Nephron progenitor cell (in vitro differentiated cells): ENCODE results near the gene PRDM16.
A peak's percentile ranks its signal among the peaks of the same experiment; 100 is the strongest.

Source experiments
- DNase-seq: peaks from one replicate; pipeline ENCODE4 v3.0.0; 2021
- H3K27ac Mint-ChIP-seq: 2 replicates; pipeline ENCODE4 v1.8.0; 2021; ENCODE audit warnings: mild to moderate bottlenecking, moderate library complexity, mixed read lengths
- H3K27me3 Mint-ChIP-seq: 2 replicates; pipeline ENCODE4 v1.8.0; 2021; ENCODE audit warnings: mild to moderate bottlenecking, low read depth, mixed read lengths; ENCODE audit not compliant: poor library complexity
- H3K36me3 Mint-ChIP-seq: 2 replicates; pipeline ENCODE4 v1.8.0; 2021; ENCODE audit warnings: low read depth, mixed read lengths
- H3K4me1 Mint-ChIP-seq: 2 replicates; pipeline ENCODE4 v1.8.0; 2021; ENCODE audit warnings: mixed read lengths
- H3K4me3 Mint-ChIP-seq: 2 replicates; pipeline ENCODE4 v1.8.0; 2021; ENCODE audit warnings: mild to moderate bottlenecking, moderate library complexity, mixed read lengths
- H3K9me3 Mint-ChIP-seq: 2 replicates; pipeline ENCODE4 v1.8.0; 2021; ENCODE audit warnings: mild to moderate bottlenecking, moderate library complexity, mixed read lengths
- CTCF ChIP-seq: fragments of 200-600 bp; sonication (generic); IDR thresholded peaks from 2 replicates; pipeline ENCODE4 v1.5.0; 2021; ENCODE audit warnings: antibody characterized with exemption

Gene PRDM16

GRCh38 chr1:3413975-3414710, 345.1 kb downstream of the PRDM16 start:
- H3K27me3 Mint-ChIP-seq, result peaks cover 14% of the 10 kb centered on the region
- peaks cover 6% of the 10 kb centered on the region for H3K9me3 Mint-ChIP-seq

GRCh38 chr1:3415260-3416090, 346.5 kb downstream of the PRDM16 start:
- Mint-ChIP-seq H3K36me3 (no peaks in the 10 kb centered on the region), H3K4me3 (no peak overlapping the region), H3K4me1 (peaks cover 25% of the 10 kb centered on the region), H3K27me3 (peaks cover 19% of the 10 kb centered on the region), H3K27ac (no peak overlapping the region), H3K9me3 (peaks cover 16% of the 10 kb centered on the region)
- no peak for DNase-seq
- no peak for TF ChIP-seq CTCF

More at GRCh38 chr1:3413975-3414710, 345.1 kb downstream of the PRDM16 start:
- Mint-ChIP-seq H3K27ac (no peak overlapping the region), H3K4me3 (no peak overlapping the region), H3K4me1 (peaks cover 14% of the 10 kb centered on the region), H3K36me3 (no peaks in the 10 kb centered on the region)
- peak; percentile 16 for TF ChIP-seq CTCF
- DNase-seq, result no peak

GRCh38 chr1:3417082-3417739, 348.2 kb downstream of the PRDM16 start:
- Mint-ChIP-seq H3K27ac (no peak overlapping the region), H3K36me3 (no peaks in the 10 kb centered on the region), H3K9me3 (peaks cover 20% of the 10 kb centered on the region), H3K4me1 (peaks cover 42% of the 10 kb centered on the region), H3K4me3 (no peak overlapping the region), H3K27me3 (peaks cover 22% of the 10 kb centered on the region)
- no peak for DNase-seq
- peak; percentile 42 for TF ChIP-seq CTCF

- peaks cover 20% of the 10 kb centered on the region for H3K9me3 Mint-ChIP-seq
- peaks cover 27% of the 10 kb centered on the region for H3K27me3 Mint-ChIP-seq
- no peak overlapping the region for H3K27ac Mint-ChIP-seq
- no peak for TF ChIP-seq CTCF
- peaks cover 47% of the 10 kb centered on the region for H3K4me1 Mint-ChIP-seq
- DNase-seq, result no peak
- H3K36me3 Mint-ChIP-seq, result no peaks in the 10 kb centered on the region
- no peak overlapping the region for H3K4me3 Mint-ChIP-seq
Observed at GRCh38 chr1:3417934-3418333, 348.9 kb downstream of the PRDM16 start.

- H3K9me3 Mint-ChIP-seq, result peaks cover 20% of the 10 kb centered on the region
- no peaks in the 10 kb centered on the region for H3K36me3 Mint-ChIP-seq
- no peak overlapping the region for H3K27ac Mint-ChIP-seq
- peaks cover 28% of the 10 kb centered on the region for H3K27me3 Mint-ChIP-seq
- peaks cover 49% of the 10 kb centered on the region for H3K4me1 Mint-ChIP-seq
- no peak for DNase-seq
- TF ChIP-seq CTCF, result no peak
- no peak overlapping the region for H3K4me3 Mint-ChIP-seq
Observed at GRCh38 chr1:3418600-3418999, 349.6 kb downstream of the PRDM16 start.
